Loucy (cell line): Measurements from ENCODE around the gene LUC7L2.
"Not testable (repeated sequence)": the region's sequence is repeated elsewhere in the genome, so short reads cannot be mapped to it uniquely, and the experiment has no call there.

ENCODE experiments used
- H2AFZ ChIP-seq: fragments of 200-600 bp; sonication (generic); 2 replicates; pipeline ENCODE4 v1.6.0; 2016; ENCODE audit warnings: antibody characterized with exemption, mild to moderate bottlenecking, low read length, moderate library complexity
- H3F3A ChIP-seq: fragments of 200-600 bp; 2 replicates; pipeline ENCODE4 v1.6.0; 2016; ENCODE audit warnings: antibody characterized with exemption, low read depth, mild to moderate bottlenecking
- H3K27me3 ChIP-seq: fragments of 200-600 bp; sonication (generic); 2 replicates; pipeline ENCODE4 v1.6.1; 2014; ENCODE audit warnings: low read length, mild to moderate bottlenecking; ENCODE audit not compliant: insufficient read depth, poor library complexity, severe bottlenecking
- H3K36me3 ChIP-seq: fragments of 200-600 bp; sonication (generic); 2 replicates; pipeline ENCODE4 v1.6.1; 2016; ENCODE audit warnings: low read length; ENCODE audit not compliant: insufficient read depth
- H3K4me1 ChIP-seq: fragments of 200-600 bp; sonication (generic); 2 replicates; pipeline ENCODE4 v1.5.1; 2014; ENCODE audit warnings: low read length, mild to moderate bottlenecking; ENCODE audit not compliant: insufficient read depth, poor library complexity, severe bottlenecking
- H3K4me2 ChIP-seq: fragments of 200-600 bp; sonication (generic); 2 replicates; pipeline ENCODE4 v1.6.0; 2014; ENCODE audit warnings: antibody characterized with exemption, low read length, low read depth, mild to moderate bottlenecking; ENCODE audit not compliant: poor library complexity, severe bottlenecking
- H3K4me3 ChIP-seq: fragments of 200-600 bp; sonication (generic); 2 replicates; pipeline ENCODE4 v1.5.1; 2014; ENCODE audit warnings: low read length, mild to moderate bottlenecking, mixed read lengths; ENCODE audit not compliant: poor library complexity, severe bottlenecking
- H3K79me2 ChIP-seq: fragments of 200-600 bp; sonication (generic); 2 replicates; pipeline ENCODE4 v1.6.1; 2014; ENCODE audit warnings: low read length; ENCODE audit not compliant: insufficient read depth
- H3K9ac ChIP-seq: fragments of 200-600 bp; sonication (generic); 2 replicates; pipeline ENCODE4 v1.6.0; 2014; ENCODE audit warnings: mild to moderate bottlenecking, low read depth, low read length, moderate library complexity; ENCODE audit not compliant: poor library complexity, severe bottlenecking
- H3K9me2 ChIP-seq: fragments of 200-600 bp; sonication (generic); replicated peaks from 2 replicates; pipeline ENCODE4 v1.6.1; 2016; ENCODE audit warnings: low read depth, low read length, mixed read lengths
- H3K9me3 ChIP-seq: fragments of 200-600 bp; sonication (generic); 2 replicates; pipeline ENCODE4 v1.6.1; 2014; ENCODE audit warnings: mild to moderate bottlenecking, antibody characterized with exemption, low read length, low read depth; ENCODE audit not compliant: insufficient read depth
- H4K20me1 ChIP-seq: fragments of 200-600 bp; sonication (generic); 2 replicates; pipeline ENCODE4 v1.6.0; 2014; ENCODE audit warnings: antibody characterized with exemption, low read length, mild to moderate bottlenecking; ENCODE audit not compliant: insufficient read depth, poor library complexity, severe bottlenecking
- EZH2phosphoT487 ChIP-seq: fragments of 200-600 bp; IDR thresholded peaks from 2 replicates; pipeline ENCODE4 v1.6.1; 2018; ENCODE audit warnings: antibody characterized with exemption, mild to moderate bottlenecking, moderate library complexity, borderline replicate concordance
- TF ChIP-seq, protein P1 (sequence below): fragments of 200-600 bp; sonication (generic); conservative IDR thresholded peaks from 2 replicates; pipeline ENCODE4 v1.5.1; 2014; ENCODE audit warnings: mild to moderate bottlenecking, antibody characterized with exemption, low read length

Gene LUC7L2

DNA sequence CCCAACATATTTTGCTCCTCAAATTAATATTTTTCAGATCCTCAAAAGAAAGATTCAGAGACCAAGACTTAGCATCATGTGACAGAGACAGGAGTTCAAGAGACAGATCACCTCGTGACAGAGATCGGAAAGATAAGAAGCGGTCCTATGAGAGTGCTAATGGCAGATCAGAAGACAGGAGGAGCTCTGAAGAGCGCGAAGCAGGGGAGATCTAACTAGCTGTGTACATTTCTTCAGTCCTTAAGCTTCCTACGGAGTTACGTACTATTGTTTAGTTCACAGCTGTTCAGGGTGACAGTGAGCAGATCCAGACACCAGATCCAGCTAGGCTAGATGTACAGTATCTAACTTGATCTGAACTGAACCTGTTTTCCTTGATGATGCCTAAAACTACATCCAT, 62.4 kb downstream of the LUC7L2 start:
- Histone ChIP-seq H2AFZ (no peak overlapping the region), H3K4me2 (no peak overlapping the region), H3K4me3 (no peak overlapping the region), H3K9ac (no peak overlapping the region), H3K36me3 (peaks cover 66% of the 10 kb centered on the region; the same call in 1 of the 2 replicates), H3F3A (no peaks in the 10 kb centered on the region), H3K9me2 (no peaks in the 10 kb centered on the region), H3K9me3 (no peaks in the 10 kb centered on the region), H3K79me2 (no peaks in the 10 kb centered on the region; the same call in 1 of the 2 replicates), H4K20me1 (peaks cover 11% of the 10 kb centered on the region), H3K4me1 (no peaks in the 10 kb centered on the region), H3K27me3 (no peaks in the 10 kb centered on the region)
- TF ChIP-seq, protein P1, sequence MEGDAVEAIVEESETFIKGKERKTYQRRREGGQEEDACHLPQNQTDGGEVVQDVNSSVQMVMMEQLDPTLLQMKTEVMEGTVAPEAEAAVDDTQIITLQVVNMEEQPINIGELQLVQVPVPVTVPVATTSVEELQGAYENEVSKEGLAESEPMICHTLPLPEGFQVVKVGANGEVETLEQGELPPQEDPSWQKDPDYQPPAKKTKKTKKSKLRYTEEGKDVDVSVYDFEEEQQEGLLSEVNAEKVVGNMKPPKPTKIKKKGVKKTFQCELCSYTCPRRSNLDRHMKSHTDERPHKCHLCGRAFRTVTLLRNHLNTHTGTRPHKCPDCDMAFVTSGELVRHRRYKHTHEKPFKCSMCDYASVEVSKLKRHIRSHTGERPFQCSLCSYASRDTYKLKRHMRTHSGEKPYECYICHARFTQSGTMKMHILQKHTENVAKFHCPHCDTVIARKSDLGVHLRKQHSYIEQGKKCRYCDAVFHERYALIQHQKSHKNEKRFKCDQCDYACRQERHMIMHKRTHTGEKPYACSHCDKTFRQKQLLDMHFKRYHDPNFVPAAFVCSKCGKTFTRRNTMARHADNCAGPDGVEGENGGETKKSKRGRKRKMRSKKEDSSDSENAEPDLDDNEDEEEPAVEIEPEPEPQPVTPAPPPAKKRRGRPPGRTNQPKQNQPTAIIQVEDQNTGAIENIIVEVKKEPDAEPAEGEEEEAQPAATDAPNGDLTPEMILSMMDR = no peak
- TF ChIP-seq EZH2phosphoT487 = no peak

DNA sequence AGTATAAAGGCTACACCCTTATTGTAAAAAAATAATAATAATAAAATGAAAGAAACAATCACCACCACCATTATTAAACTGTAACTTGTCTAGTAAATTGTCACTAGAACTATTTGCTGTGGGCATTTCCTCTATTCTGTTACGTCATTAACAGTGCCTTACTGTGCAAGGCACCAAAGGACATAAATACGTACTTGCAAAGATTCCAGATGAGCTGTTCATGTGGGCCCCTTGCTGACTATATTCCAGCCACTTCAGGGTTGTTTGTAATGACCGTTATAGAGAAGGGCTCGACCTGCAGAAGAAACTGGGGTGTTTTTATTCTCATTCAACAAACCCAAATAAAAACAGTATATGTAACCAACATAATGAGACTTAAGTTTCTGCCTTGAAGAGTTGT, 63.4 kb downstream of the LUC7L2 start:
- no peak overlapping the region for H3K9ac ChIP-seq
- no peaks in the 10 kb centered on the region for H3K27me3 ChIP-seq
- H2AFZ ChIP-seq = no peak overlapping the region
- no peak for TF ChIP-seq EZH2phosphoT487
- TF ChIP-seq, protein P1 = no peak
- no peaks in the 10 kb centered on the region for H3F3A ChIP-seq
- peaks cover 11% of the 10 kb centered on the region for H4K20me1 ChIP-seq
- no peaks in the 10 kb centered on the region for H3K9me3 ChIP-seq
- no peaks in the 10 kb centered on the region for H3K4me1 ChIP-seq
- H3K4me3 ChIP-seq = no peak overlapping the region
- H3K36me3 ChIP-seq = peaks cover 65% of the 10 kb centered on the region; the same call in 1 of the 2 replicates
- H3K9me2 ChIP-seq = no peaks in the 10 kb centered on the region
- H3K4me2 ChIP-seq = no peak overlapping the region
- H3K79me2 ChIP-seq = no peaks in the 10 kb centered on the region; the same call in 1 of the 2 replicates

DNA sequence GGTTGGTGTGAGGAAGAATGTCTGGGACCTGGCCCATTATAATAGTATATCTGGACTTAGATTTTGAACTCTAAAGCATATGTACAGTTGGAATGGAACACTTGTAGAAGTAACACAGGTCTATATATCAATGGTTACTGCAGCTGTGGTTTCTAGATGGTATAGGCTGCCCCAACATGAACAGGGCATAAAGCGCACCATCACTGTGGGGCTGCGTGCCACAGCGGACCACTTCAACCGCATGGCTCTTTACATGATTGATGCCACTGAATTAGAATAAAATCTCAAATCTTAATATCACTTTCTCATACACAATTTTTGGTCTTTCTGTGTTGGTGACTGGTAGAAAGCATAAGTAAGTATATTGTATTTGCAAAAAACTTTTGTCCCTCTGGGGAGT, 64.3 kb downstream of the LUC7L2 start:
- Histone ChIP-seq H3K36me3 (peaks cover 56% of the 10 kb centered on the region; the same call in 1 of the 2 replicates), H2AFZ (no peak overlapping the region), H4K20me1 (peaks cover 11% of the 10 kb centered on the region), H3K4me2 (no peak overlapping the region), H3F3A (no peaks in the 10 kb centered on the region), H3K79me2 (no peaks in the 10 kb centered on the region; the same call in 1 of the 2 replicates), H3K4me1 (no peaks in the 10 kb centered on the region), H3K9me3 (no peaks in the 10 kb centered on the region), H3K9ac (no peak overlapping the region), H3K27me3 (no peaks in the 10 kb centered on the region), H3K4me3 (no peak overlapping the region), H3K9me2 (no peaks in the 10 kb centered on the region)
- TF ChIP-seq, protein P1 = no peak
- TF ChIP-seq EZH2phosphoT487 = no peak

DNA sequence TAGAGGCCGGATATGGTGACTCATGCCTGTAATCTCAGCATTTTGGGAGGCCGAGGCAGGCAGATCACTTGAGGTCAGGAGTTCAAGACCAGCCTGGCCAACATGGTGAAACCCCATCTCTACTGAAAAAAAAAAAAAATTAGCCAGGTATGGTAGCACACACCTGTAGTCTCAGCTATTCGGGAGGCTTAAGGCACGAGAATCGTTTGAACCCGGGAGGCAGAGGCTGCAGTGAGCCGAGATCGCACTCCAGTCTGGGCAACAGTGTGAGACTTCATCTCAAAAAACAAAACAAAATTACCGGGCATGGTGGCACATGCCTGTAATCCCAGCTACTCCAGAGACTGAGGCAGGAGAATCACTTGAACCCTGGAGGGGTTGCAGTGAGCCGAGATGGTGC, 66.0 kb downstream of the LUC7L2 start:
- not testable (repeated sequence) for H3K79me2 ChIP-seq

More for the DNA sequence above, 66.0 kb downstream of the LUC7L2 start:
- not testable (repeated sequence) for H3K9me2 ChIP-seq, H3K4me1 ChIP-seq, H3K27me3 ChIP-seq, H3K9me3 ChIP-seq, H3K4me3 ChIP-seq, H3K4me2 ChIP-seq, H2AFZ ChIP-seq, H3K9ac ChIP-seq, H3F3A ChIP-seq
- Histone ChIP-seq H4K20me1 (peaks cover 11% of the 10 kb centered on the region), H3K36me3 (peaks cover 39% of the 10 kb centered on the region; the same call in 1 of the 2 replicates)
